ENCODE measurements around the gene HOOK1.

- TF ChIP-seq CTCF (IDR thresholded peaks at IDR 0.05), result no peak
- no peak for TF ChIP-seq POLR2A (IDR thresholded peaks at IDR 0.05)
These were observed 109.9 kb downstream of the HOOK1 start for GRCh38 chr1:59924653-59925052.

Measured in transverse colon (tissue), 3 donors.